GM23338 (cell line): ENCODE results near the gene RNF13. TPM values are rescaled to one million over a fixed set of nuclear protein-coding genes. Genes with fewer than 3 reads are reported as not detected.
"Not testable (repeated sequence)": the region's sequence is repeated elsewhere in the genome, so short reads cannot be mapped to it uniquely, and the experiment has no call there.

Experiments
- ATAC-seq: fragments of 200-7000 bp; cut with Tn5 transposase; 3 replicates; pipeline ENCODE4 v1.9.1; 2020
- DNase-seq: peaks from one replicate; pipeline ENCODE4 v3.0.0-alpha.2; 2015; ENCODE audit warnings: low spot score
- H2AFZ ChIP-seq: fragments of 200-600 bp; sonication (generic); 2 replicates; pipeline ENCODE4 v1.8.0; 2016; ENCODE audit warnings: antibody characterized with exemption, mild to moderate bottlenecking, moderate library complexity
- H3F3A ChIP-seq: fragments of 200-600 bp; sonication (generic); replicated peaks from 2 replicates; pipeline ENCODE4 v1.8.0; 2017; ENCODE audit warnings: antibody characterized with exemption, mixed run types, low read depth
- H3K27ac ChIP-seq: fragments of 200-600 bp; sonication (generic); 2 replicates; pipeline ENCODE4 v1.6.1; 2016; ENCODE audit warnings: low read depth
- H3K27me3 ChIP-seq: fragments of 200-600 bp; sonication (generic); 2 replicates; pipeline ENCODE4 v1.8.0; 2016; ENCODE audit warnings: mild to moderate bottlenecking, mixed run types, moderate library complexity; ENCODE audit not compliant: insufficient read depth
- H3K36me3 ChIP-seq: fragments of 200-600 bp; sonication (generic); 2 replicates; pipeline ENCODE4 v1.8.0; 2016; ENCODE audit warnings: mild to moderate bottlenecking; ENCODE audit not compliant: insufficient read depth
- H3K4me1 ChIP-seq: fragments of 200-600 bp; sonication (generic); 2 replicates; pipeline ENCODE4 v1.8.0; 2016; ENCODE audit warnings: mild to moderate bottlenecking, moderate library complexity; ENCODE audit not compliant: insufficient read depth
- H3K4me2 ChIP-seq: fragments of 200-600 bp; sonication (generic); 2 replicates; pipeline ENCODE4 v1.7.1; 2017; ENCODE audit warnings: mixed run types
- H3K4me3 ChIP-seq: fragments of 200-600 bp; sonication (generic); 2 replicates; pipeline ENCODE4 v1.6.1; 2016; ENCODE audit warnings: mixed run types
- H3K79me2 ChIP-seq: fragments of 200-600 bp; sonication (generic); replicated peaks from 2 replicates; pipeline ENCODE4 v1.8.0; 2017; ENCODE audit warnings: mild to moderate bottlenecking; ENCODE audit not compliant: insufficient read depth
- H3K9me2 ChIP-seq: fragments of 200-600 bp; sonication (generic); 2 replicates; pipeline ENCODE4 v1.8.0; 2017; ENCODE audit not compliant: insufficient read depth
- H4K20me1 ChIP-seq: fragments of 200-600 bp; sonication (generic); replicated peaks from 2 replicates; pipeline ENCODE4 v1.8.0; 2017; ENCODE audit warnings: mild to moderate bottlenecking; ENCODE audit not compliant: insufficient read depth
- H3K27ac Mint-ChIP-seq: 2 replicates; pipeline ENCODE4 v1.8.0; 2020; ENCODE audit warnings: inconsistent platforms, mild to moderate bottlenecking, moderate library complexity, mixed read lengths
- H3K27me3 Mint-ChIP-seq: 3 replicates; pipeline ENCODE4 v1.8.0; 2022; ENCODE audit warnings: low read depth, mild to moderate bottlenecking, moderate library complexity, mixed read lengths, inconsistent platforms; ENCODE audit not compliant: insufficient read depth, poor library complexity
- H3K36me3 Mint-ChIP-seq: 3 replicates; pipeline ENCODE4 v1.8.0; 2021; ENCODE audit warnings: low read depth, mild to moderate bottlenecking, inconsistent platforms, moderate library complexity, mixed read lengths
- H3K4me1 Mint-ChIP-seq: 3 replicates; pipeline ENCODE4 v1.8.0; 2020; ENCODE audit warnings: mild to moderate bottlenecking, inconsistent platforms, mixed read lengths
- H3K4me3 Mint-ChIP-seq: 3 replicates; pipeline ENCODE4 v1.8.0; 2021; ENCODE audit warnings: moderate library complexity, mild to moderate bottlenecking, inconsistent platforms, mixed read lengths
- H3K9me3 Mint-ChIP-seq: 3 replicates; pipeline ENCODE4 v1.8.0; 2020; ENCODE audit warnings: moderate library complexity, mild to moderate bottlenecking, inconsistent platforms, mixed read lengths
- JUNB ChIP-seq: IDR thresholded peaks from one replicate; pipeline ENCODE4 v1.6.1; 2016; ENCODE audit warnings: antibody characterized with exemption; ENCODE audit not compliant: unreplicated experiment
- NANOG ChIP-seq: IDR thresholded peaks from 2 replicates; pipeline ENCODE4 v1.6.1; 2016; ENCODE audit warnings: antibody characterized with exemption, borderline replicate concordance
- POLR2AphosphoS5 ChIP-seq: IDR thresholded peaks from 2 replicates; pipeline ENCODE4 v1.6.1; 2016; ENCODE audit warnings: antibody characterized with exemption, low read depth
- STAT1 ChIP-seq: IDR thresholded peaks from one replicate; pipeline ENCODE4 v1.6.1; 2016; ENCODE audit warnings: antibody characterized with exemption; ENCODE audit not compliant: unreplicated experiment
- ZNF114 ChIP-seq: fragments of 250-450 bp; sonication (Bioruptor Pico); IDR thresholded peaks from 2 replicates; pipeline ENCODE4 v1.5.0; 2020; ENCODE audit warnings: mild to moderate bottlenecking, moderate library complexity
- ZNF331 ChIP-seq: fragments of 250-450 bp; sonication (Bioruptor Pico); IDR thresholded peaks from 2 replicates; pipeline ENCODE4 v1.5.0; 2020; ENCODE audit warnings: low read depth, mild to moderate bottlenecking, moderate library complexity
- polyA plus RNA-seq: library from polyadenylated mRNA; unstranded; fragments of >200 nt; fragmentation: Nextera tagmentation; extraction: Ambion mirVana; gene quantifications from 2 replicates; pipeline ENCODE4 v1.2.1, GENCODE V29; 2016
- total RNA-seq: library from RNA; depleted of rRNA; stranded (reverse); fragments of >200 nt; shearing (Covaris generic); gene quantifications from 2 replicates; pipeline ENCODE4 v1.2.3, GENCODE V29; 2014
- TF ChIP-seq, protein P1 (sequence below), 2 experiments: fragments of 200-600 bp in 1 of 2; sonication (generic) in 1 of 2; conservative IDR thresholded peaks; 2 replicates each; pipeline versions ENCODE4 v1.5.1 to v1.6.1; 2016 to 2017; ENCODE audit warnings: antibody characterized with exemption in 2 of 2, low read depth in 2 of 2, mild to moderate bottlenecking in 2 of 2, moderate library complexity in 1 of 2

RNF13 gene
- total and polyA plus RNA-seq, 2 experiments from 2014 or later, result 46.3 to 101 TPM

DNA sequence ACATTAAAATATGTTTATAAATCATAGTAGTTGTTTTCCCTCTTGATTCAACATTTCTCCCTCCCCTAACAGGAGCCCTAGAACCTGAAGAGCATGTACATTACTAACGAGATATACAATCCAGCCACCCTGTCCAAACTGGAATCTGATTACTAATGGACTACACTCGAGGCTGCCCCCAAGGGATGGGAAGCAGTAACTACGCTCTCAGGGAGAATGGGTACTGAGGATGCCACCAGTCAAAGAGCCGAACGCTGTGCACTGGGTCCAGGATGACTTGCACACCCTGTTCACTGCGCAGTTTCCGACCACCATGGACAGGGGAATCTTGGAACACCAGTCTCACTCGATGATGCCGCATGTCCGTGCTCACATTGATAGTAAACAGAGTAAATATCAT lies 169.0 kb downstream of the RNF13 start:
- H3K27ac ChIP-seq, H3K4me3 Mint-ChIP-seq, H4K20me1 ChIP-seq, H3K79me2 ChIP-seq, H3K36me3 Mint-ChIP-seq, H3K4me1 Mint-ChIP-seq, H3K9me2 ChIP-seq, H3K4me2 ChIP-seq, H3K4me3 ChIP-seq, H3K27ac Mint-ChIP-seq, H3K4me1 ChIP-seq, H3K9me3 Mint-ChIP-seq, H2AFZ ChIP-seq, DNase-seq, H3K27me3 Mint-ChIP-seq, H3K36me3 ChIP-seq, H3F3A ChIP-seq, H3K27me3 ChIP-seq: not testable (repeated sequence)
- TF ChIP-seq, protein P1, sequence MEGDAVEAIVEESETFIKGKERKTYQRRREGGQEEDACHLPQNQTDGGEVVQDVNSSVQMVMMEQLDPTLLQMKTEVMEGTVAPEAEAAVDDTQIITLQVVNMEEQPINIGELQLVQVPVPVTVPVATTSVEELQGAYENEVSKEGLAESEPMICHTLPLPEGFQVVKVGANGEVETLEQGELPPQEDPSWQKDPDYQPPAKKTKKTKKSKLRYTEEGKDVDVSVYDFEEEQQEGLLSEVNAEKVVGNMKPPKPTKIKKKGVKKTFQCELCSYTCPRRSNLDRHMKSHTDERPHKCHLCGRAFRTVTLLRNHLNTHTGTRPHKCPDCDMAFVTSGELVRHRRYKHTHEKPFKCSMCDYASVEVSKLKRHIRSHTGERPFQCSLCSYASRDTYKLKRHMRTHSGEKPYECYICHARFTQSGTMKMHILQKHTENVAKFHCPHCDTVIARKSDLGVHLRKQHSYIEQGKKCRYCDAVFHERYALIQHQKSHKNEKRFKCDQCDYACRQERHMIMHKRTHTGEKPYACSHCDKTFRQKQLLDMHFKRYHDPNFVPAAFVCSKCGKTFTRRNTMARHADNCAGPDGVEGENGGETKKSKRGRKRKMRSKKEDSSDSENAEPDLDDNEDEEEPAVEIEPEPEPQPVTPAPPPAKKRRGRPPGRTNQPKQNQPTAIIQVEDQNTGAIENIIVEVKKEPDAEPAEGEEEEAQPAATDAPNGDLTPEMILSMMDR (conservative IDR thresholded peaks at IDR 0.05; ENCODE audit: low read depth in 2 of 2), result peak in 1 of 2 experiments; percentile 35; a peak in 1 of 4 replicates
- peak; percentile 89 for ATAC-seq

DNA sequence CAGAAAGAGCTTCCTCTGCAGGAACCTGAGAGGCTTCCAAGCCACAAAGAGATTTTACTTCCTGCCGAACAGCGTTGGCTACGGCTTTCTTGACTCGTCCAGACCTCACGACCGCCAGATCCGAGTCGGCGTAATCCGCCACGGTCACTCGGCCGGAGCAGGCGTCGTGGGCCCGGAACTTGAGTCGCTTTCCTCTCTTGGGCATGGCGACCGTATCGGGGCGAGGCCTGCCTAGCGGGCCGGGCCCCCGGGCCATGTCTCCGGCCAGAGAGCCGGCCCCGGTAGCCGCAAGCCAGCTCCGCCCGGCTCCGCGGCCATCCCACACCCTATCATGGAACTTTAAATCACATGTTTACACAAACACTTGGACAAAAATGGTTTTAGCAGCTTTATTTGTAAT lies 170.0 kb downstream of the RNF13 start:
- not testable (repeated sequence) for H3K79me2 ChIP-seq, H3K27ac Mint-ChIP-seq, H3K27me3 ChIP-seq, H3F3A ChIP-seq, H3K4me3 Mint-ChIP-seq, H3K4me1 ChIP-seq, H2AFZ ChIP-seq, H3K9me3 Mint-ChIP-seq, DNase-seq, H3K27me3 Mint-ChIP-seq, ATAC-seq, H3K4me1 Mint-ChIP-seq, H3K36me3 ChIP-seq, H3K4me3 ChIP-seq, H3K9me2 ChIP-seq, H3K36me3 Mint-ChIP-seq, H3K27ac ChIP-seq, H4K20me1 ChIP-seq, H3K4me2 ChIP-seq

GRCh38 chr3:149983628-149984027 lies 170.6 kb downstream of the RNF13 start:
- Histone ChIP-seq H3K27me3 (no peaks in the 10 kb centered on the region), H3K79me2 (no peaks in the 10 kb centered on the region), H4K20me1 (no peaks in the 10 kb centered on the region), H3K4me1 (no peaks in the 10 kb centered on the region), H3F3A (no peaks in the 10 kb centered on the region), H3K4me2 (no peak overlapping the region), H3K27ac (no peak overlapping the region), H2AFZ (no peak overlapping the region), H3K9me2 (no peaks in the 10 kb centered on the region), H3K36me3 (no peaks in the 10 kb centered on the region), H3K4me3 (no peak overlapping the region)
- H3K27ac Mint-ChIP-seq, result no peak overlapping the region
- no peak overlapping the region for H3K4me3 Mint-ChIP-seq
- no peaks in the 10 kb centered on the region for H3K4me1 Mint-ChIP-seq
- H3K9me3 Mint-ChIP-seq, result no peaks in the 10 kb centered on the region
- no peak for DNase-seq
- no peaks in the 10 kb centered on the region for H3K36me3 Mint-ChIP-seq
- H3K27me3 Mint-ChIP-seq, result no peaks in the 10 kb centered on the region
- TF ChIP-seq NANOG (no peak), POLR2AphosphoS5 (no peak)
- ATAC-seq, result no peak

- ATAC-seq, result no peak
- Mint-ChIP-seq H3K27ac (no peak overlapping the region), H3K4me1 (peaks cover 32% of the 10 kb centered on the region), H3K4me3 (no peak overlapping the region), H3K27me3 (no peaks in the 10 kb centered on the region), H3K9me3 (peaks cover 10% of the 10 kb centered on the region), H3K36me3 (peaks cover 8% of the 10 kb centered on the region)
- H4K20me1 ChIP-seq, result no peaks in the 10 kb centered on the region
- no peaks in the 10 kb centered on the region for H3K27me3 ChIP-seq
- 0 out of 2 replicates have a peak overlapping the region, but pooled peaks have one; percentile 67 for H2AFZ ChIP-seq
- H3K4me1 ChIP-seq, result peaks cover 25% of the 10 kb centered on the region
- H3K79me2 ChIP-seq, result no peaks in the 10 kb centered on the region
- H3K9me2 ChIP-seq, result no peaks in the 10 kb centered on the region
- H3K27ac ChIP-seq, result no peak overlapping the region
- 0 out of 2 replicates have a peak, but pooled peaks cover 2% of the 10 kb centered on the region for H3K36me3 ChIP-seq
- no peaks in the 10 kb centered on the region for H3F3A ChIP-seq
- no peak overlapping the region for H3K4me3 ChIP-seq
- H3K4me2 ChIP-seq, result no peak overlapping the region
- no peak for DNase-seq
- TF ChIP-seq JUNB (no peak), ZNF331 (CRISPR knock-in tag) (no peak), STAT1 (no peak), NANOG (no peak), ZNF114 (CRISPR knock-in tag) (no peak), POLR2AphosphoS5 (no peak)
These were observed 176.3 kb downstream of the RNF13 start for GRCh38 chr3:149989307-149989706.
